ENCODE measurements around the gene DCXR.

The DCXR gene

DNA sequence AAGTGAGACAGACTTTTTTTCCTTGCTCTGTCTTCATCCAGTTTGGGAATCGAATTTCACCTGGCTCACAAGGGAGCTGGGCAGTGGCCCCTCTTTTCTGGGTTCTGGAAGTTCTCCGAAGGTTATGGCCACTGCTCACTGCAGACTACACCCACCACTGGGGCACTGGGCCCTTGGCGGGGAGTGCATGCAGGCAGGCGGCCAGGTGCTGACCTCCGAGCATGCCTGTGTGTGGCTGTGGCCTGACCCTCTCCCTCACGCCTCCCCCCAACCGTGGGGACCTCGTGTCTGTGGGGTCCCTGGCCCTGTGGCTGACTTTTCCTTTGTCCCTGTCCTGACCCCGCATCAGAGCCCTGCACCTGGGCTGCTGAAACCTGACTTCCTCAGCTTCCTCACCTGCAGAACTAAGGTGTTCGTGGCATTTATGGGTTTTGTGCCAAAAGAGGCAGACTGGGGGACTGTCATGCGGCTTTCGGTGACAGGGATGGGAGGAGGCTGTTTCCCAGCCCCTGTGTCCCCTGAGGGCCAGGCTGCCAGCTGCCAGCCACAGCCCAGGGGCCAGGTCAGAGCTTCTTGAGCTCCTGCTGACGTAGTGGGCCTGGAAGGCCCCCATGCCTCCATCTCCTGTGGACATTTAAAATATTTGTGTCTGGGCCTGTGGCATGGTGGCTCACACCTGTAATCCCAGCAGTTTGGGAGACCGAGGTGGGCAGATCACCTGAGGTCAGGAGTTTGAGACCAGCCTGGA lies 38.6 kb downstream of the DCXR start:
- WGBS = 94% methylated on average over 14 of the region's 14 CpGs
- Histone ChIP-seq H3K9me3 (ENCODE audit: insufficient read depth, low read depth, low read length) (no peaks in the 10 kb centered on the region), H3K27me3 (ENCODE audit: insufficient read depth, low read length) (no peaks in the 10 kb centered on the region), H3K4me1 (ENCODE audit: insufficient read depth, low read length) (peaks cover 3% of the 10 kb centered on the region; the same call in 1 of the 2 replicates), H3K4me3 (ENCODE audit: low read length) (no peak overlapping the region), H3K36me3 (ENCODE audit: insufficient read depth, low read length) (0 out of 2 replicates have a peak, but pooled peaks cover 5% of the 10 kb centered on the region), H3K27ac (ENCODE audit: low read depth, low read length) (no peak overlapping the region), H3K9ac (ENCODE audit: low read depth, low read length) (no peak overlapping the region)

DNA sequence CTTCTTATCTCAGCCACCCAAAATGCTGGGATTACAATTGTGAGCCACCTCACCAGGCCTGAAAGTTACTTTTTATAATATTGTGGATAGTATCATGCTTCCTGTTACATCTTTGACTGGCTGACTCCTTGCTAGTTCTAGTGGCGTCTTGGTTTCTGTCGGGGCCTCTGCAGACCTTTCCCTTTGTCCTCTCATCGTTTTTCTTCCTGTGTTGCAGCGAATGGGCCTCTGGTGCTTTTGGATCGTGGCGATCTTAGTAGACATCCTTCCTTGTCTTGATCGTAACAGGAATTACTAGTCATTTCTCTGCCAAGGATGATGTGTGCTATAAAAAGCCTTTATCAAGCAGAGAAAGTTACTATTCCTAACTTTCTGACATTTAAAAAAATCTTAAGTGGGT lies 39.3 kb downstream of the DCXR start:
- no peak overlapping the region for H3K9ac ChIP-seq (ENCODE audit: low read depth, low read length)
- H3K27ac ChIP-seq (ENCODE audit: low read depth, low read length) = no peak overlapping the region
- no peak overlapping the region for H3K4me3 ChIP-seq (ENCODE audit: low read length)
- 0 out of 2 replicates have a peak, but pooled peaks cover 5% of the 10 kb centered on the region for H3K36me3 ChIP-seq (ENCODE audit: insufficient read depth, low read length)
- H3K27me3 ChIP-seq (ENCODE audit: insufficient read depth, low read length) = no peaks in the 10 kb centered on the region
- H3K4me1 ChIP-seq (ENCODE audit: insufficient read depth, low read length) = peaks cover 6% of the 10 kb centered on the region; the same call in 1 of the 2 replicates
- 95% methylated on average over 7 of the region's 7 CpGs for WGBS
- no peaks in the 10 kb centered on the region for H3K9me3 ChIP-seq (ENCODE audit: insufficient read depth, low read depth, low read length)

DNA sequence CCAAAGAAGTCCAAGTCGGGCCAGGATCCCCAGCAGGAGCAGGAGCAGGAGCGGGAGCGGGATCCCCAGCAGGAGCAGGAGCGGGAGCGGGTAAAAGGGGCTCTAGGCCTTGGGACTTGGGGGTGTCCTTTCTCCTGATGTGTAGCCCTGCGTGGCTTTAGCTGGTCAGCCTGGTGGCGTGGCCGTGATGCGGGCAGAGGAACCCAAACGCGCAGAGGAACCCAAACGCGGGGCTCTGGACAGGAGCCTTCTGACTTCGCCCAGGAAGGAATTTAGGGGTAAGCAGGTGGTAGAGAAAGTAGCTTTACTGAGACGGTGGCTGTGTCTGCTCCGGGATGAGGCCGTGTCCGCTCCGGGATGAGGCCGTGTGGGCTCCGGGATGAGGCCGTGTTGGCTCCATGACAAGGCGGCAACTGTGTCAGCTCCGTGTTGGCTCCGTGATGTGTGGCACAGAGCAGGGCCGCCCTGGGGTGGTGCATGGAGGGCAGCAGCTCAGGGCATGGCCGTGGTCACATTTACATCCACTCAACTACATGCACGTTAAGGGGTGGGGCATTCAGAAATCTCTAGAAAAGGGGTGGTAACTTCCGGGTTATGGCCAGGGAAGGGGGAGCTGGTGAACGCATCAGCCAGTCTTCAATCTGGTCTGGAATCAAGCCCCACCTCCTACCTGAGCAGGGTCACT lies 40.6 kb downstream of the DCXR start:
- no peak overlapping the region for H3K4me3 ChIP-seq (ENCODE audit: low read length)
- 95% methylated on average over 30 of the region's 30 CpGs for WGBS
- H3K9me3 ChIP-seq (ENCODE audit: insufficient read depth, low read depth, low read length) = no peaks in the 10 kb centered on the region
- H3K27me3 ChIP-seq (ENCODE audit: insufficient read depth, low read length) = no peaks in the 10 kb centered on the region
- H3K36me3 ChIP-seq (ENCODE audit: insufficient read depth, low read length) = 0 out of 2 replicates have a peak, but pooled peaks cover 5% of the 10 kb centered on the region
- no peak overlapping the region for H3K27ac ChIP-seq (ENCODE audit: low read depth, low read length)
- peaks cover 17% of the 10 kb centered on the region; the same call in 1 of the 2 replicates for H3K4me1 ChIP-seq (ENCODE audit: insufficient read depth, low read length)
- H3K9ac ChIP-seq (ENCODE audit: low read depth, low read length) = no peak overlapping the region; the same call in 1 of the 2 replicates

DNA sequence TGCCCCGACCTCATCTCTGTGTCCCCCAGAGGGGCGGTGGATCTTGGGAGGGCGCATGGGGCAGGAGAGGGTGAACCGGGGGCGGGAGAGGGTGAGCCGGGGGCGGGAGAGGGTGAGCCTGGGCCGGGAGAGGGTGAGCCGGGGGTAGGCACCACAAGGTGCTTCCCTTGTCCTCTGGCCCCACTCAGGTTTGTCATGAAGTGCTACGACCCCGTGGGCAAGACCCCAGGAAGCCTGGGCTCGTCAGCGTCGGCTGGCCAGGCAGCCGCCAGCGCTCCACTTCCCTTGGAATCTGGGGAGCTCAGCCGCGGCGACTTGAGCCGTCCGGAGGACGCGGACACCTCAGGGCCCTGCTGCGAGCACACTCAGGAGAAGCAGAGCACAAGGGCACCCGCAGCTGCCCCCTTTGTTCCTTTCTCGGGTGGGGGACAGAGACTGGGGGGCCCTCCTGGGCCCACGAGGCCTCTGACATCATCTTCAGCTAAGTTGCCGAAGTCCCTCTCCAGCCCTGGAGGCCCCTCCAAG lies 41.2 kb downstream of the DCXR start:
- H3K4me1 ChIP-seq (ENCODE audit: insufficient read depth, low read length) = peaks cover 22% of the 10 kb centered on the region; the same call in 1 of the 2 replicates
- no peaks in the 10 kb centered on the region for H3K27me3 ChIP-seq (ENCODE audit: insufficient read depth, low read length)
- H3K9ac ChIP-seq (ENCODE audit: low read depth, low read length) = no peak overlapping the region
- H3K36me3 ChIP-seq (ENCODE audit: insufficient read depth, low read length) = 0 out of 2 replicates have a peak, but pooled peaks cover 5% of the 10 kb centered on the region
- no peaks in the 10 kb centered on the region for H3K9me3 ChIP-seq (ENCODE audit: insufficient read depth, low read depth, low read length)
- no peak overlapping the region for H3K4me3 ChIP-seq (ENCODE audit: low read length)
- 94% methylated on average over 28 of the region's 28 CpGs for WGBS
- H3K27ac ChIP-seq (ENCODE audit: low read depth, low read length) = no peak overlapping the region

DNA sequence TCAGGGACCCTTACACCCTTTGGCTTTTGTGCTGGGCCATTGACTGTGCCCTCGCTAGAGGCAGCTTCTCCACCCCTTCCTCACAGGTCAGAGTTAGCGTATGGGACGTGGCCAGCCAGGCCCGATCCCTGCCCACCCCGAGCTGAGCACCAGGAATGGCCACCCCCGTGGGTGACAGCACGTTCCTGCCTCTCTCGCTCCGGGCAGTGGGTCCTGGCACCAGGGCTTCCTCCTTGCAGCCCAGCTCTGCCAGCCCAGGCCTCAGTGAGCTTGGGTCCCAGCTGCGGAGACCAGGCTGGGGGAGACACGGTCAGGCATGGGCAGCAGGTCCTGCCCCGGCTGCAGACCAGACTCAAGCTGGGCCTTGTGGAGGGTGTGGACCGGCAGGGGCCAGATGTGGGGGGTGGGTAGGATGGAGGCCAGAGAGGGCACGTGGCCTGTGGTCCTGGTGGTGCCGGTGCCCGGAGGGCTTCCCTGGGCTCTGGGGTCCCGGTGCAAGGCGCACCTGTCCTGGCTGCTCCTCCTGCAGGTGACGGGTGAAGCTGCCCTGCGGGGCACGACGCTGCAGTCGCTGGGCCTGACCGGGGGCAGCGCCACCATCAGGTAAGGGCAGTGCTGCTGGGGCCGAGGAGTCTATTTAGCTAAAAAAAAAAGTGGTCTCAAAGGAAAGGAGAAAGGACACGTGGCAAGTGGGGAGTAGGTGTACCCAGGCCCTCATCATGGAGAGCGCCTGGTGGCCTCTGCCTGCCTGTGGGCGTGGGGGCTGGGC lies 41.9 kb downstream of the DCXR start:
- H3K36me3 ChIP-seq (ENCODE audit: insufficient read depth, low read length) = 0 out of 2 replicates have a peak, but pooled peaks cover 5% of the 10 kb centered on the region
- H3K9ac ChIP-seq (ENCODE audit: low read depth, low read length) = no peak overlapping the region
- WGBS = 95% methylated on average over 29 of the region's 29 CpGs
- H3K27ac ChIP-seq (ENCODE audit: low read depth, low read length) = no peak overlapping the region
- H3K4me1 ChIP-seq (ENCODE audit: insufficient read depth, low read length) = peaks cover 27% of the 10 kb centered on the region; the same call in 1 of the 2 replicates
- H3K4me3 ChIP-seq (ENCODE audit: low read length) = no peak overlapping the region
- no peaks in the 10 kb centered on the region for H3K9me3 ChIP-seq (ENCODE audit: insufficient read depth, low read depth, low read length)
- no peaks in the 10 kb centered on the region for H3K27me3 ChIP-seq (ENCODE audit: insufficient read depth, low read length)

DNA sequence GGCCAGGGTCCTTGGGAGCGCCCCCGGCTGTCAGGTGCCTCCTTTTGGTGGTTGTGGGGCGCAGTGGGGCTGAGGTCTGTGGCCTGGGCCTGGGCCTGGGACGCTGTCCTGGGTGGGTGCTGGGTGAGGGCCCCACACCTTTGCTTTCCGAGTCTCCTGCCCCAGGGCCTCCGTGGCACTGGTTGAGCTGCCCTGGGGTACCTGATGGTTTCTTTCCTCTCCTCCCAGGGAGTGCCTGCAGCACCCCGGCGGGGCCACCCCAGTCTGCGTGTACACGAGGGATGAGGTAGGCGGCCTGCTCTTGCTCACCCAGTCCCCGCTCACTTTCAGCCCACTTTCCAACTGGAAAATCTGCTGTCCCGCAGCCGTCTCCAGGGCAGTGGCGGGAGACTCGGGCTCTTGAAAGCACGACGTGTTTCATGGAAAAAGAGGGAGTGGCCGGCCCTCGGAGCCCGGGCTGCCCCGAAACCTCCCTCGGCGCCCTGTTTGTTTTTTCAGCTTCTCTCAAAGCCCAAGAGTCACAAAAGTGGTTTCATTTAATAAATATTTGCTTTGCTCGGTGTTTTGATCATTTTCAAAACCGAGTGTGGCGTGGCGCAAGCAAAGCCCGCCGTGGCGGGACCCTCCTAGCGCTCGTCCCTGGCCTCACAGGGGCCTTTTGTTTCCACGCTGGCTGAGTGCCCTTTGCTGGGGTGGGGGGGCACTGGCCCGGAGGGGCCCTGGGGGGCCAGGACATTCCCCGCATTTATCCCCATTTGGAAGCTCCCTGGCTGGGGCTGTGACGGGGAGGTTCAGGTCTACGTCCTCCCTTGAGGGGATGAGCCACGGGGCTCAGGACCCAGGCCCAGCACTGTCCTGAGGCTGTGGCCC lies 42.7 kb downstream of the DCXR start:
- Histone ChIP-seq H3K36me3 (ENCODE audit: insufficient read depth, low read length) (0 out of 2 replicates have a peak, but pooled peaks cover 5% of the 10 kb centered on the region), H3K27me3 (ENCODE audit: insufficient read depth, low read length) (no peaks in the 10 kb centered on the region), H3K9me3 (ENCODE audit: insufficient read depth, low read depth, low read length) (no peaks in the 10 kb centered on the region), H3K9ac (ENCODE audit: low read depth, low read length) (no peak overlapping the region), H3K27ac (ENCODE audit: low read depth, low read length) (no peak overlapping the region), H3K4me3 (ENCODE audit: low read length) (no peak overlapping the region), H3K4me1 (ENCODE audit: insufficient read depth, low read length) (peaks cover 30% of the 10 kb centered on the region; the same call in 1 of the 2 replicates)
- 94% methylated on average over 39 of the region's 39 CpGs for WGBS

DNA sequence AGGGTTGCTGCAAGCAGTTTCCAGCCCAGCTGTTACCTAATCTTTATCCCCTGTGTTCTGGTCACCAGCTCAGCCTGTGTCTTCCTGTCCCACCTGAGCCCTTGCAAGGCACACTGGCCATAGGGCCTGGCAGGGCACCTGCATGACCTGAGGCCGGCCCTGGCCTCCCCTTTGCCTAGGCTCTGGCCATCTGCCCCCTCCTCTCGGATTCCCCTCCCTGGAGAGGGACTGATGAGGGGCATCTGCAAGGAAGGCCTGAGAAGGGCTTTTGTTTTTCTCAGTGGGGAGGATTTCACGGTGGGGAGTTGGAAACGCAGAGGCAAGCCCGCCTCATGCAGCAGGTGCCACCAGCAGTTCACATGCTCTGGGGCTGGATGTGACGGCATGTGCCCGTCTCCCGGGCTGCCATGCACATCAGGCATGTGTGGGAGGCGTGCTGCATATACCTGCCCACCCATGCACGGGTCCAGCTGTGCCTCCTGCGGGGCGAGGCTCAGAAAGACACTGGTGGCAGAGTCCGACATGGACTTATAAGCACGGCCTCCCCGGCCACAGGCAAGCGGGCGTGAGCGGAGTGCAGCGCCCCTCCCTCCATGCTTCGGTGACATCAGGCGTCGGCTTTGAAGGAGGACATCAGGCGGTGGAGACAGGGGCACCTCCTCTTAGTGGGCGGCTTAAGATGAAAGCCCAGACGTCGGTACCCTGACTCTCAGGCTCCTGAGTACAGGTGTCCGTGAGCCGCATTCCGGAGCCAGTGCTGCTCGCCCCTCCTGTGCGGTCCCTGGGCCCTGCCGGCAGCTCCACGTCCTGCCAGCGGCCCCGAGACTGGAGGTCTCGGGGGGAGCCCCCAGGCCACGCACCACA lies 43.5 kb downstream of the DCXR start:
- Histone ChIP-seq H3K36me3 (ENCODE audit: insufficient read depth, low read length) (0 out of 2 replicates have a peak, but pooled peaks cover 5% of the 10 kb centered on the region), H3K27me3 (ENCODE audit: insufficient read depth, low read length) (no peaks in the 10 kb centered on the region), H3K9ac (ENCODE audit: low read depth, low read length) (no peak overlapping the region; the same call in 1 of the 2 replicates), H3K4me1 (ENCODE audit: insufficient read depth, low read length) (peaks cover 30% of the 10 kb centered on the region; the same call in 1 of the 2 replicates), H3K9me3 (ENCODE audit: insufficient read depth, low read depth, low read length) (no peaks in the 10 kb centered on the region), H3K27ac (ENCODE audit: low read depth, low read length) (no peak overlapping the region), H3K4me3 (ENCODE audit: low read length) (no peak overlapping the region)
- WGBS = 89% methylated on average over 37 of the region's 37 CpGs

DNA sequence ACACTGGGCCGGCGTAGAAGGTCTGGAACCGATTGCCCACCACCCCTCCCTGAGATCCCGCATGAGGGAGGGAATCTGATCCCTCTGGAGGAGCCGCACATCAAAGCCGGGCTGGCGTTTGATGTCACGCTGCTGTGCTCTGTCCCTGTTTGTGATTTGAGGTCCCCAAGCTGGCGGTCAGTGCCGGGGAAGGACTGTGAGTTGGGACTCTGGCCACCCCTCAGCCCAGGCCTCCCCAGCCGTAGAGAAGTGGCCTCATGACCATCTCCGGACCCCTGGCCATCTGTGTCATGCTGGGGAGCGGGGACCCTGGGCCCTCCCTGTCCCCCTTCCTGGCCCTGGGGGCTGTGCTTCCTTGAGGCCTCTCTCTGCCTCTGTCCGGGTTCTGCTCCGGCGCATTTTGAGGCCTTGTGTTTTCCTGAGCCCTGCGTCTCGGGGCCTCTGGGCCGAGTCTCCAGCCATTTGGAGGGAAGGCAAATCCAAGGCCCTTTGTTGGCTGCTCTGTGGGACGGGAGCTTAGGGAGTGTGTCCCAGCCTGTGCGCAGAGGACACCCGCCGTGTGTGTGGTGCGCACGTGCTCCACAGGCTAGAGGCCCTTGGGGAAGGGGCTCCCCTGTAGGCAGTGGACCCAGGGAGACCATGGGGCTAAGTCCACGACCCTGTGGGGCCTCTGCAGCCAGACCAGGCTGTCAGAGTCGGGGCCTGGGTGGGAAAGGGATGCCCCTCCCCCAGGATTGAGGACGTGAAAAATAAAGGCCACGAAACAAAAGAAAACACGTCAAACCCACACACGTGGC lies 45.0 kb downstream of the DCXR start:
- peaks cover 30% of the 10 kb centered on the region; the same call in 1 of the 2 replicates for H3K4me1 ChIP-seq (ENCODE audit: insufficient read depth, low read length)
- H3K27me3 ChIP-seq (ENCODE audit: insufficient read depth, low read length) = no peaks in the 10 kb centered on the region
- 0 out of 2 replicates have a peak, but pooled peaks cover 5% of the 10 kb centered on the region for H3K36me3 ChIP-seq (ENCODE audit: insufficient read depth, low read length)
- H3K9me3 ChIP-seq (ENCODE audit: insufficient read depth, low read depth, low read length) = no peaks in the 10 kb centered on the region
- peak overlapping the region; percentile 41 for H3K9ac ChIP-seq (ENCODE audit: low read depth, low read length)
- WGBS = 61% methylated on average over 31 of the region's 31 CpGs
- H3K4me3 ChIP-seq (ENCODE audit: low read length) = no peak overlapping the region
- peak overlapping the region; percentile 70 for H3K27ac ChIP-seq (ENCODE audit: low read depth, low read length)

DNA sequence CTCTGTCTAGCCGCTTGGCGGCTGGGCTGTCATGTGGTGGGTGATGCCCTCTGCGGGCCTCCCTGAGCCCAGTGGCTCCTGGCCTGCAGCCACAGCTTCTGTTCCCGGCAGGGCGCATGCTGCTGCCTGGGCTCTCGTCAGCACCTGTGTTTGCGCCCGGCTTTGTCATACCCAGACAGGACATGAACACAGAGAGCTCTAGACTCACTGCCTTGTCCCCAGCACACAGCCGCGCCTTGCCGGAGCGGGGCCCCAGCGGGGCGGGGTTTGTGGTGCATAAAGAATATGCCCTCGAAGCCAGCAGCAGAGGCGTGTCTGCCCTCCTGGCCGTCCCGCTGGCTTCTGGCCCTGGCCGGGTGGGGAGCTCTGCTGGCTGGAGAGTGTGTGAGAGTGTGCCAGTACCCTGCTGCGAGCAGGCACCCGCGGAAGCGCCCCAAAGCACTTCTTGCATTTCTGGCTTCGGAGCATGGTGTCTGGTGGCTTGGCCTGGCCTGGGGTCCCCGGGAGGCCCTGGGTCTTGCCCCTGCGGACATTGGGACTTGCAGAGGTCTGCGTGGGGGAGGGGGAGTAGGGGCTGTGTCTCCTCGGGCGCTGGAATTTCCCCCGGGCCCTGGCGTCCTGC lies 45.7 kb downstream of the DCXR start:
- Histone ChIP-seq H3K36me3 (ENCODE audit: insufficient read depth, low read length) (peaks cover 5% of the 10 kb centered on the region; the same call in 1 of the 2 replicates), H3K9me3 (ENCODE audit: insufficient read depth, low read depth, low read length) (no peaks in the 10 kb centered on the region), H3K4me1 (ENCODE audit: insufficient read depth, low read length) (peaks cover 30% of the 10 kb centered on the region; the same call in 1 of the 2 replicates), H3K4me3 (ENCODE audit: low read length) (no peak overlapping the region), H3K27me3 (ENCODE audit: insufficient read depth, low read length) (no peaks in the 10 kb centered on the region), H3K9ac (ENCODE audit: low read depth, low read length) (peak overlapping the region; percentile 41), H3K27ac (ENCODE audit: low read depth, low read length) (peak overlapping the region; percentile 70)
- 27% methylated on average over 31 of the region's 31 CpGs for WGBS

Data from HUES64 (cell line).